B cell (primary cell): ENCODE results near the gene CUBN. TPM values are rescaled to one million over a fixed set of nuclear protein-coding genes. Genes with fewer than 3 reads are reported as not detected.

Experiments
- ATAC-seq: fragments of 200-7000 bp; cut with Tn5 transposase; one replicate; pipeline ENCODE4 v1.10.0; 2021; ENCODE audit warnings: low read depth, mild to moderate bottlenecking, moderate number of reproducible peaks, moderate library complexity
- CTCF ChIA-PET: fragments of 350-600 bp; sonication (Branson Sonifier 250); formaldehyde crosslinking; loops from one replicate; lab custom pipeline; 2021; ENCODE audit warnings: antibody characterized with exemption, inconsistent platforms; lab: Charles Lee
- POLR2A ChIA-PET: fragments of 350-600 bp; sonication (Branson Sonifier 250); formaldehyde crosslinking; loops from one replicate; lab custom pipeline; 2021; ENCODE audit warnings: antibody characterized with exemption; lab: Charles Lee
- DNase-seq: peaks from one replicate; pipeline ENCODE4 v3.0.0; 2013
- H2AFZ ChIP-seq: 2 replicates; pipeline ENCODE4 v1.6.1; 2012; ENCODE audit warnings: mild to moderate bottlenecking, low read depth, low read length; ENCODE audit not compliant: insufficient read depth, poor library complexity, severe bottlenecking
- H3K27ac ChIP-seq, 2 donors: 1 replicate in 1 of 2; 2 replicates in 1 of 2; pipeline ENCODE4 v1.5.1; 2012 to 2013; ENCODE audit warnings: low read length in 2 of 2, mild to moderate bottlenecking in 2 of 2, moderate library complexity in 1 of 2
- H3K27me3 ChIP-seq, 4 experiments: fragments of 200-600 bp in 1 of 4; sonication (generic) in 1 of 4; replicated peaks in 1 of 4; 1 replicate in 2 of 4; 2 replicates in 2 of 4; pipeline versions ENCODE4 v1.6.1 to v1.7.0; 2013 to 2016; ENCODE audit warnings: low read length in 3 of 4, mild to moderate bottlenecking in 2 of 4, mixed read lengths in 1 of 4, moderate library complexity in 1 of 4; ENCODE audit not compliant: insufficient read depth in 4 of 4, control insufficient read depth in 3 of 4; ENCODE audit errors: control extremely low read depth in 1 of 4
- H3K36me3 ChIP-seq, 2 experiments: replicated peaks in 1 of 2; 1 replicate in 1 of 2; 2 replicates in 1 of 2; pipeline versions ENCODE4 v1.6.1 to v1.7.1; 2013; ENCODE audit warnings: low read length in 1 of 2; ENCODE audit not compliant: insufficient read depth in 2 of 2, control insufficient read depth in 1 of 2; ENCODE audit errors: control extremely low read depth in 1 of 2, extremely low read depth in 1 of 2
- H3K4me1 ChIP-seq, 2 donors: fragments of 200-600 bp in 1 of 2; sonication (generic) in 1 of 2; 1 replicate in 1 of 2; 2 replicates in 1 of 2; pipeline versions ENCODE4 v1.5.1 to v1.6.1; 2013 to 2017; ENCODE audit warnings: low read length in 2 of 2; ENCODE audit not compliant: control insufficient read depth in 2 of 2, insufficient read depth in 2 of 2
- H3K4me2 ChIP-seq: replicated peaks from 2 replicates; pipeline ENCODE3; 2012; ENCODE audit warnings: mild to moderate bottlenecking, low read depth, low read length; ENCODE audit not compliant: poor library complexity, severe bottlenecking
- H3K4me3 ChIP-seq, 5 experiments: fragments of 200-600 bp in 1 of 5; sonication (generic) in 1 of 5; 1 replicate in 3 of 5; 2 replicates in 2 of 5; pipeline versions ENCODE4 v1.5.1 to v1.7.0; 2011 to 2016; ENCODE audit warnings: low read length in 4 of 5, mild to moderate bottlenecking in 4 of 5, low read depth in 2 of 5, control low read depth in 1 of 5, moderate library complexity in 1 of 5; ENCODE audit not compliant: insufficient read depth in 1 of 5; ENCODE audit errors: control extremely low read depth in 1 of 5, extremely low read depth in 1 of 5
- H3K79me2 ChIP-seq: fragments of 200-600 bp; sonication (generic); one replicate; pipeline ENCODE4 v1.6.0; 2016; ENCODE audit warnings: low read length; ENCODE audit not compliant: control insufficient read depth, insufficient read depth
- H3K9ac ChIP-seq: fragments of 200-600 bp; sonication (generic); 2 replicates; pipeline ENCODE4 v1.6.1; 2017; ENCODE audit warnings: mild to moderate bottlenecking, low read length, moderate library complexity
- H3K9me3 ChIP-seq, 3 donors: one replicate each; pipeline versions ENCODE4 v1.6.1 to v1.7.1; 2013; ENCODE audit warnings: low read length in 2 of 3; ENCODE audit not compliant: control insufficient read depth in 2 of 3, insufficient read depth in 1 of 3; ENCODE audit errors: control extremely low read depth in 1 of 3
- H4K20me1 ChIP-seq: 2 replicates; pipeline ENCODE4 v1.6.0; 2012; ENCODE audit warnings: mild to moderate bottlenecking, low read length; ENCODE audit not compliant: insufficient read depth, control insufficient read depth, poor library complexity, severe bottlenecking
- H3K27ac Mint-ChIP-seq: one replicate; pipeline ENCODE4 v1.8.0; 2021; ENCODE audit warnings: mixed read lengths
- H3K27me3 Mint-ChIP-seq: one replicate; pipeline ENCODE4 v1.8.0; 2021; ENCODE audit warnings: mixed read lengths
- H3K4me1 Mint-ChIP-seq: one replicate; pipeline ENCODE4 v1.8.0; 2021; ENCODE audit warnings: mixed read lengths
- H3K4me3 Mint-ChIP-seq: one replicate; pipeline ENCODE4 v1.8.0; 2021; ENCODE audit warnings: mixed read lengths
- H3K9me3 Mint-ChIP-seq: one replicate; pipeline ENCODE4 v1.8.0; 2022; ENCODE audit warnings: mixed read lengths; ENCODE audit not compliant: insufficient read depth
- EZH2 ChIP-seq: IDR thresholded peaks from 2 replicates; pipeline ENCODE4 v1.6.1; 2012; ENCODE audit warnings: borderline replicate concordance, low read depth, mild to moderate bottlenecking, moderate library complexity, low read length; ENCODE audit not compliant: insufficient read depth, poor library complexity, severe bottlenecking
- WGBS: methylation state at CpG from one replicate; pipeline ENCODE4 v1.1.5; 2013; ENCODE audit warnings: missing lambda C conversion rate; ENCODE audit not compliant: insufficient coverage; 5-methylcytosine and 5-hydroxymethylcytosine counted together
- intact Hi-C: fragments of 100-400 bp; cut with micrococcal nuclease; formaldehyde crosslinking; loops from one replicate; pipeline ENCODE4 v1.10.0; 2022
- polyA plus RNA-seq: library from polyadenylated mRNA; depleted of rRNA; stranded (reverse); fragments of >200 nt; gene quantifications from 2 replicates; pipeline ENCODE4 v1.2.3, GENCODE V29; 2012
- total RNA-seq, 2 donors: library from RNA; stranded (reverse); fragments of 120-200 nt in 1 of 2; gene quantifications; 1 replicate in 1 of 2; 2 replicates in 1 of 2; pipeline versions ENCODE4 v1.2.3 to v1.2.4, GENCODE V29; 2013 to 2022
- TF ChIP-seq, protein P1 (sequence below): fragments of 200-600 bp; IDR thresholded peaks from one replicate; pipeline ENCODE4 v1.8.0; 2022; ENCODE audit warnings: antibody characterized with exemption, mild to moderate bottlenecking

The CUBN gene
- total and polyA plus RNA-seq, 2 donors (not counting 1 experiment from before 2014, with no cell fraction given): 4.2 to 5.7 TPM

- Histone ChIP-seq H3K36me3 (no peaks in the 10 kb centered on the region), H4K20me1 (no peaks in the 10 kb centered on the region), H3K4me2 (no peak overlapping the region), H3K4me3 (no peak overlapping the region), H3K27me3 (no peaks in the 10 kb centered on the region), H3K79me2 (no peaks in the 10 kb centered on the region), H3K9ac (no peak overlapping the region), H3K9me3 (no peaks in the 10 kb centered on the region), H2AFZ (no peak overlapping the region), H3K27ac (no peak overlapping the region), H3K4me1 (no peaks in the 10 kb centered on the region)
- WGBS: no CpG with 5 or more reads among the region's 2 CpGs
- intact Hi-C loops: no loop called here
- ATAC-seq: no peak
- ChIA-PET CTCF (no interaction called here), POLR2A (no interaction called here)
- no peaks in the 10 kb centered on the region for H3K9me3 Mint-ChIP-seq
- H3K4me3 Mint-ChIP-seq: no peak overlapping the region
- H3K27me3 Mint-ChIP-seq: peaks cover 3% of the 10 kb centered on the region
- DNase-seq: no peak
- H3K4me1 Mint-ChIP-seq: no peaks in the 10 kb centered on the region
- TF ChIP-seq, protein P1, sequence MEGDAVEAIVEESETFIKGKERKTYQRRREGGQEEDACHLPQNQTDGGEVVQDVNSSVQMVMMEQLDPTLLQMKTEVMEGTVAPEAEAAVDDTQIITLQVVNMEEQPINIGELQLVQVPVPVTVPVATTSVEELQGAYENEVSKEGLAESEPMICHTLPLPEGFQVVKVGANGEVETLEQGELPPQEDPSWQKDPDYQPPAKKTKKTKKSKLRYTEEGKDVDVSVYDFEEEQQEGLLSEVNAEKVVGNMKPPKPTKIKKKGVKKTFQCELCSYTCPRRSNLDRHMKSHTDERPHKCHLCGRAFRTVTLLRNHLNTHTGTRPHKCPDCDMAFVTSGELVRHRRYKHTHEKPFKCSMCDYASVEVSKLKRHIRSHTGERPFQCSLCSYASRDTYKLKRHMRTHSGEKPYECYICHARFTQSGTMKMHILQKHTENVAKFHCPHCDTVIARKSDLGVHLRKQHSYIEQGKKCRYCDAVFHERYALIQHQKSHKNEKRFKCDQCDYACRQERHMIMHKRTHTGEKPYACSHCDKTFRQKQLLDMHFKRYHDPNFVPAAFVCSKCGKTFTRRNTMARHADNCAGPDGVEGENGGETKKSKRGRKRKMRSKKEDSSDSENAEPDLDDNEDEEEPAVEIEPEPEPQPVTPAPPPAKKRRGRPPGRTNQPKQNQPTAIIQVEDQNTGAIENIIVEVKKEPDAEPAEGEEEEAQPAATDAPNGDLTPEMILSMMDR: no peak
- TF ChIP-seq EZH2: no peak
- no peak overlapping the region for H3K27ac Mint-ChIP-seq
These were observed 140.7 kb downstream of the CUBN start for GRCh38 chr10:16988900-16989299.

- no peak overlapping the region for H3K27ac Mint-ChIP-seq
- H3K9ac ChIP-seq: no peak overlapping the region
- WGBS: 94% methylated on average over 6 of the region's 8 CpGs
- no peaks in the 10 kb centered on the region for H3K9me3 Mint-ChIP-seq
- ATAC-seq (no peak), DNase-seq (no peak)
- no peak for TF ChIP-seq EZH2
- TF ChIP-seq, protein P1: no peak
- ChIA-PET CTCF (no interaction called here), POLR2A (no interaction called here)
- H3K4me1 Mint-ChIP-seq: no peaks in the 10 kb centered on the region
- H3K27ac ChIP-seq: no peak overlapping the region
- H3K4me3 ChIP-seq: no peak overlapping the region
- no peak overlapping the region for H3K4me3 Mint-ChIP-seq
- H2AFZ ChIP-seq: no peak overlapping the region
- H3K79me2 ChIP-seq: no peaks in the 10 kb centered on the region
- no peaks in the 10 kb centered on the region for H3K36me3 ChIP-seq
- H3K9me3 ChIP-seq: no peaks in the 10 kb centered on the region
- intact Hi-C loops: no loop called here
- H4K20me1 ChIP-seq: no peaks in the 10 kb centered on the region
- no peaks in the 10 kb centered on the region for H3K27me3 ChIP-seq
- no peaks in the 10 kb centered on the region for H3K4me1 ChIP-seq
- H3K27me3 Mint-ChIP-seq: peaks cover 3% of the 10 kb centered on the region
- H3K4me2 ChIP-seq: no peak overlapping the region
These were observed 141.5 kb downstream of the CUBN start for GRCh38 chr10:16987976-16988610.
